NCI-H446 treated with DMSO at 0.1 percent for 48 hours (cell line): Measurements from ENCODE around the gene BLCAP.
A peak's percentile ranks its signal among the peaks of the same experiment; 100 is the strongest.
"Not testable (repeated sequence)": the region's sequence is repeated elsewhere in the genome, so short reads cannot be mapped to it uniquely, and the experiment has no call there.

Experiments
- DNase-seq: peaks from one replicate; lab custom pipeline; 2025; lab: John Stamatoyannopoulos, UW

BLCAP gene, protein sequence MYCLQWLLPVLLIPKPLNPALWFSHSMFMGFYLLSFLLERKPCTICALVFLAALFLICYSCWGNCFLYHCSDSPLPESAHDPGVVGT

DNA sequence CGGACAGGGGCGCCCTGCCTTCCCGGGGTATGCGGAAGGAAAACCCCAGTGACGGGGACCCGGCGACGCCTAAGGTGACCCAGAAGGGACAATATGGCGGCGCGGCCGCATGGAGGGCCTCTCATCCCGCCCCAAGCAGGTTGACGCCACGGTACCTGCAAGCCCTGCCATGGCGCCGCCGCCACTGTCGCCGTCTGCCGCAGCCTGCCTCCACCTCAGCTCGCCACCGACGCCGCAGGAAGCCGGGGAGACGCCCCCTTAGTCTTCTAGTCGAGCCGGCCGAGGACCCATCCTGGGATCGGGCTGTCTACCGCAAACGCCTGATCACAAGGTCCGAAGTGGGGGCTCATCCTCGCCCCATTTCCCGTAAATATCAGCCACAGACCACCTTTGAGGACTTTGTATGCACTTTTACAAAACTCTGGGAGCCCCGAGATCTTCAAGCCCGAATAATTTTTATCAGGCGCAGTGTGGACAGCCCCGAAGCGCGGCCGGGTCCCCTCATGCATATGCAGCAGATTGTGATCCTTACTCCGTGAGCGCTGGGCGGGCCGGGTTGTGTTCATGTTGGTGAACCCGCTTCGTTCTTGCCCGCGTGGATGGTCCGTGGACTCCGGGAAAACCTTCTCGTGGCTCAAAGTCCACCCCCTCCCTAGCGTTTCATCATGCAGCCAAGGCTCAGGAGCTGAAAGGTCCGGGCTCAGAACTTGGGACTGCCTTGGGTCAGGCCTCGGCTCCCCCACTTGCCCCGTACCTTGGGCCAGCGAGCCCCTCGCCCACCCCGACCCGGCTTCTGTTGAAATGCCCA, at the start of gene BLCAP:
Gene BLCAP (minus strand): TSS at position 239 of the 808 bp plus-strand sequence. CDS start 8,702 bp downstream, outside the sequence.
- DNase-seq: peak; percentile 75

DNA sequence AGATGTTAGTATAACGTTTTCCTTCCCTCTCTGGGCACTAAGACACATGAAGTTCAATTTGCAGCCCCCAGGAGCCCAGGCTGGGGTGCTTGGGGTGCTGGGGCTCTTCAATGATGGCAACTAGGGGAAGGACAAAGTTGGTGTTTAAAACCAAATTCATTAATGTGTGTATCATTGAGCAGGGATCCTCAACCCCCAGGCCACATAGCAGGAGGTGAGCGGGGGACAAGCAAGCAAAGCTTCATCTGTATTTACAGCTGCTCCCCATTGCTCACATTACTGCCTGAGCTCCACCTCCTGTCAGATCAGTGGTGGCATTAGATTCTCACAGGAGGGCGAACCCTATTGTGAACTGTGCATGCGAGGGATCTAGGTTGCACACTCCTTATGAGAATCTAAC, 49.8 kb upstream of the BLCAP start:
- DNase-seq: not testable (repeated sequence)

DNA sequence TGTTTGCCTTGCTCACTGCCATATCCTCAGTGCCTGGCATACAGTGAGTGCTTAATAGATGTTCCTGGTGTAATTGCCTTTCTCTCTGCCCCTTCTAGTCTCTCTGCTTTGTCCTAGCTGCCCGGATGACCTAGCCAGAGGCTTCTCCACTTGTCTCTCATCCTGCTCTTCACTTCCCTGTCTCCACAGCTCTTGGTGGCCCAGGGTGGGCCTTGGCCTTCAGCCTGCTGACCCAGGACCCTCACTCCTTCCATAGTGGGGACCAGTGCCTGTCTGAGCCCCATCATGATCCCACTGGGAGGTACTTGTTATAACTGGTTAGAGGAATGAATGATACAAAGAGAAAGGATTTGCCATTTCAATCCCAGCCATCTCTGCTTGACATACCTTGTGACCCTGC, 49.2 kb upstream of the BLCAP start:
- DNase-seq: no peak

DNA sequence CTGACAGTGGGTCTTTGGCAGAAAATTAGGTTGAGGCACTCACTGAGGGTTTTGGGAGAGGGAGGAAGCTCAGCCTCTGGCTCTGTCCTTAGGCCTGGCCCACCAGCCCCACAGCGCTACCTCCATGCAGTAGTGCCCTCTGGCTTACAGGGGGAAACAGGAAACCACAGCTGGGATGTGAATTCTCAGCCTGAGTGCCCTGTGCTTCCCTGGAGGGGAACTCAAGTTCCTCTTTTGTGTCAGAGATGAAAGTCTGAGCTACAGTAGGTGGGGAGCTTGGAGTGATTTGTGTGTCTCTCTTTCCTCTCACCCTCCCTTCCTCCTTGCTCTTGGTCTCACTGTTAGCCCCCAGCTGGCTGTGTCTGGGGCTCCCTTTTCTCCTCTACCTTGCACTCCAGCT, 48.2 kb upstream of the BLCAP start:
- DNase-seq: no peak

DNA sequence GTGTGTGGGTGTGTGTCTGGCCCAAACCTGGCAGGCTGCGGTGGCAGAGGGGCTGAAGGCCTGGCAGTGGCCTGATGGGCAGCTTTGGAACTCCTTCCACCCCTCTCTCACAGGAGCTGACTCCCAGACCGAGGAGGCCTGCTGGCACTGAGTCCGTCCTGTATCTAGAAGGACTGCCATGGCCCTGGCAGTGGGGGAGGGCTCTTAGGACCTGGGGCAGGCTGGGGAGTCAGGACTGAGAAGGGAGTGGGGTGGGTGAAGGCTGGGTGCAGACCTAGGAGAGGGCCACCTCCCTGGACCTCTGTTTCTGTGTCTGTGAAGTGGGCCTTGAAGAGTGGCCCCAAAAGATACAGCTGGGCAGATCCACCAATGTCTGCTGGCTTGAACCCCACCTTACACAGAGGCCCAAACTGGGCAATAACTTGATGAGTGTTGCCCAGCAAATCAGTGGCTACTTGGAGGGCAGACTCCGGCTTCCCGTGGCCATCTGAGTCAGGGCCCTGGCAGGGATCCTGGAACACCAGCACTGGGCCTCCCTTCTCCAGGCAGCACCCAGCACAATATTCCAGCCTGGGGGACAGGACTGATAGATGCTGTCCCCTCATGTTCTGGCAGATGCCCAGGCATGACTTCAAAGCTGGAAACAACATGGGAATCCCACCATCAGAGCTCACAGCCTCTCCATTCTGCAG, 46.7 kb upstream of the BLCAP start:
- DNase-seq: no peak

DNA sequence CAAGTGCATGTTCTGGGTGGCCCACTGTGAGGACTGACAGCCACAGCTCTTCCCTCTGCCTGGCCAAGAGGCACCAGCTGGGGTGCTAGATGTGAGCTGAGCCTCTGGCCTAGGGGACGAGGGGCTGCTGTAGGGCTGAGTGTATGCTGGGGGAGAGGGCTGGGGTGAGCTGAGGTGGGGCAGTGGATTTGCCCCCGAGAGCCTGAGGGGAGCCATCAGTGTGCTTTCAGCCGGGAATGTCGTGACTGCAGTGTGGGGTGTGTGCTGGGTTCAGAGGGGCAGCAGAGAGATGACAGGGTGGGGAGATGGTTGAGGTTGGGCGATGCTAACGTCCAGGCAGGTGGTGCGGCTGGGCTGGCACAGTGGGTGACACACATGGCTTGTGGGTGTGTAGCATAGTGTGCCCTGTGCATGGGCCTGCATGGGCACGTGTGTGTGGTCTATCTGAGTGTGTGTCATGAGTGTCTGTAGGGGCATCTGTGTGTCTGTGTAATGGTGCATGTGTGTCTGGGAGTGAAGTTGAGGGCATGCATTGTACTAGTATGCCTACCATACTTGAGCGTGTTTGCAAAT, 46.0 kb upstream of the BLCAP start:
- DNase-seq: no peak

DNA sequence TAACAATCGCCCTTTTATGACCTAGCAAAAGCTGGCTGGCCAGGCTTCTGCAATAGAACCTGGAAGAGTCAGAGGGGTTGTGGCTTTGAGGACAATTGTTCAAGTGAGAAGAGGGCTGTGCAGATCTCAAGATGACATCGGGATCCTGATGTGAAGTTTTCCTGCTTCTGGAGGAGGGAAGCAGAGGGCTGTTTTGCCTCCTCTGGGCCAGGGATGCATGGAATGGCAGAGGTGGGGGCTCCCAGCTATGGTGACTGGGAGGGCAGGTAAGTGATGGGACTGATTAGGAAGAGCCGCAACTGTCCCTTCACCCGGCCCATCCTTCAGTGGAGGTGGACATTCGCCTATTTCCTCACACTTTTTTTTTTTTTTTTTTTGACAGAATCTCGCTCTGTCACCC, 43.4 kb upstream of the BLCAP start:
- DNase-seq: no peak

DNA sequence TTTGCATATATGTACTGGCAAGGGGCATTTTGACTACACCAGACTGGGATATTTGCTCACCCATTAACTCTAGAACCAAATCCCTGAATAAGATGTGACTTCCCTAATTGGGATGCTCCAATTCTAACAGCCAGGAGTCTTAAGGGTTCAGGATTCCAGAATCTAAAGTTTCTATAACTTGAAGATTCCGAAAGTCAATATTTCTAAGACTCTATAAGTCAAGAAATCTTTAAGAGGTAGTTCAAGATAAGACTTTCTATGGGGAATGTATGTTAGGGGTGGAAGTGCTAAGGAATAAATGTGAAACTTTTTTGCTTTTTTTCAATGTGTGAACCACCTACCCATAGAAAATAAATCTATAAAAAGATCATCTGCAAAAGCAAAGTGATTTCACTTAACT, 42.7 kb upstream of the BLCAP start:
- no peak for DNase-seq

DNA sequence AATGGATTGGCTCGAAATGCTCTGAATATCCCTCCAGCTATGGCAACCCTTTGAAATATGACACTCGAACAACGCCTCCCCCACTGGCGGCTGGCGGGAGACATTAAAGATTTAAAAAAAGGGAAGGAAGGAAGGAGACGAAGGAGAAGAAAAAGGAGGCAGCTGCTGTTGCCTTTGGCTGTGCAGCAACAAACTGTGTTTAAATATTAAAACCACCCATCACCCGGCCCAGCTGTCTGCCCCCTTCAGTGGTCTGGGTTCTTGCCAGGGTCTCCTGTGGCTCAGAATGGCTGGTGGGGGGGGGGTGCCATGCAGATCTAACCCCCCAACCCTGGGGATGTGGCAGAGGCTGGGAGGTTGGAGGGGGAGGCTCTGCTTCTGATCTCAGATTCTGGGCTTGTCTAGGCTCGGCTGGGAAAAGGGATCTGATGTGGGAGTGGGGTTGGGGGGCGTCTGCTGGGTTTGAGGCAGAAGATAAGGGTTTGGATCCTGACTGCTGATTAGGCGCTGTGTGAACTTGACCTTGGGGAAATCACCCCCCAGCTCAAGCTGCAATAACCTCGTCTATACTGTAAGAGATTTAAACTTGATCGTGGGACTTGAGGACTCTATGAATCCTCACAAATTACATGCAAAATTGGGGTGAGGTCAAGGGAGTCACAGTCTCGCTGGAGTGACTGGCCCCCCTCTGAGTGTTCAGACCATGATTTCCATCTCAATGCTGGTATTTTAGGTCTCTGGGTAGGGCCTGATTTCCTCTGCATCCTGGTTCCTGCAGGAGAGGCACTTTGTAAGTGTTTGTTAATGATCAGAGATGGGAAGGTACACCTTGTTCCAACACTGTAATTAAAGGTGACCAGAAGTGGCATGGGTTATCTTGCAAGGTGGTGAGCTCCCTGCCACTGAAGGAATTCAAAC, 40.3 kb upstream of the BLCAP start:
- peak; percentile 20 for DNase-seq

DNA sequence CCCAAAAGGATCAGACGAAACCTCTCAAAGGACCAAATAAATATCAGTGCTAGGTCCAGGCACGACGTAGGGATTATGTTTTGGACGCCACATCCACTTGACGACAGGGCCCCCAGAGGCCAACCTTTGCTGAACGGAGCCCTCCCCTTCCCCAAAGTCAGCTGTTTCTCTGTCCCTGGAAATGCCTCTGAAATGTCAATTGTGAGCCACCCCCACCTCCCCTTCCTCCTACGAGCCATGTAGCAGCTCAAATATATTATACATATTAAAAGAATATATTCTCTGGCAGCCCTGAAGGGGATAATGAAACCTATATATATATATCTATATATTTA, 39.6 kb upstream of the BLCAP start:
- no peak for DNase-seq

DNA sequence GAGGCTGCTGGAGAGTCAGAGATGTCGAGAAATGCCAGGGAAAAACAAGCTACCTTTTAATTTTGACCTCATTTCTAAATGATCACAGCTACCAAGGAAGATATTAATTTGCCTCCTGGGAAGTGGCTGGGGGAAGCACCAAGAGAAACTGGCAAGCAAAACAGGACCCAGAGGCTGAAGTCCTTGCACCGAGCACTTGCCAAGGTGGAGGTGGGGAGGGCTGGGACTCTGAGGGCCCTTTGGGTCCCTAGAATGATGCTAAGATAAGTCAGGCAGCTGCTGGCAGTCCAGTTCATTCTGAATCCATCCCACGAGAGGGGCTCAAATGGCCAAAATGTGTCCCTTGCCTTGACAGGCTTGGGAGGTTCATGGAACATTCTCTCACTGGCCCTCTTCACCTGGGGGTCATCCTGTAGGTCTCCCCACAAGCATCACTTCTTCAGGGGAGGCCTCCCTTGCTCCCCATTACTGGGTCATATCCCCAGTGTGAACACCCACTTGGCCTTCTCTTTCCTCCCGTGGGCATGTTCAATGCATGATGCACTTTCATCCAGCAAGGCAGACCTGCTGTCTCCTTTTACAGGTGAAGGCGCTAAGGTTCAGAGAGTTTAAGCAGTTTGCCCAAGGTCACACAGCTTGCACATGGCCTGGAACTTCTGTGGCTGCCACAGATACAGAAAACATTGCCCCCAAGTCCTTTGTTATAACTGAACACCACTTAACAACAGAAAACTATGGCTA, 39.1 kb upstream of the BLCAP start:
- DNase-seq: no peak

DNA sequence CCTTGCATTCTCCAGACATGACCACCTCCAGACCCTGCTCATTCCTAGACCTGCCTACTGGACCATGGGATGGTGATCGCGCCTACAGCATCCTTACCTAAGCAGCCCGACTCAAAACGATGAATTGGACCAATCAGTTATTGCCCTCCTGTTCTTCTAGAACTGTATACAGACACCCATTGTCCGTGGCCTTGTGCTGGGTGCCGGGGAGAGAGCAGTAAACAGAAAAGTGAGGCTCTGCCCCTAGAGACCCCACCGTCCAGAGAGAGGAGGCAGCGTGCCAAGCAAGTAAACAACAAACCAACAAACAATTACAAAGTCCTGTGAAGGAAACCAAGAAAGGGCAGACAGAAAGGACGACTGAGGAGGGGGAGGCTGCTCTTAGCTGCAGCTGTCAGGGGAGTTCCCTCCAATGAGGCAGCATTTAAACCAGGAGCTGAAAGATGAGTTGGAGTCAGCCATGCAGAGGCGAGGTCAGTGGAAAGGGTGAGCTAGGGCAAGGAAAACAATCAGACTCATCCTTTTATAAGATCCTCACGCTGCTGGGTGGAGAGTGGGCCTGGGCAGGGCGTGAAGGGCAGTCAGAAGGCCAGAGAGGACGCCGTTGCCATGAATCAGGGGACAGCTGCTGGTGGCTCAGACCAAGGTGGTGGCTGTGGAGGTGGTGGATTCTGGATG, 37.6 kb upstream of the BLCAP start:
- DNase-seq: no peak

DNA sequence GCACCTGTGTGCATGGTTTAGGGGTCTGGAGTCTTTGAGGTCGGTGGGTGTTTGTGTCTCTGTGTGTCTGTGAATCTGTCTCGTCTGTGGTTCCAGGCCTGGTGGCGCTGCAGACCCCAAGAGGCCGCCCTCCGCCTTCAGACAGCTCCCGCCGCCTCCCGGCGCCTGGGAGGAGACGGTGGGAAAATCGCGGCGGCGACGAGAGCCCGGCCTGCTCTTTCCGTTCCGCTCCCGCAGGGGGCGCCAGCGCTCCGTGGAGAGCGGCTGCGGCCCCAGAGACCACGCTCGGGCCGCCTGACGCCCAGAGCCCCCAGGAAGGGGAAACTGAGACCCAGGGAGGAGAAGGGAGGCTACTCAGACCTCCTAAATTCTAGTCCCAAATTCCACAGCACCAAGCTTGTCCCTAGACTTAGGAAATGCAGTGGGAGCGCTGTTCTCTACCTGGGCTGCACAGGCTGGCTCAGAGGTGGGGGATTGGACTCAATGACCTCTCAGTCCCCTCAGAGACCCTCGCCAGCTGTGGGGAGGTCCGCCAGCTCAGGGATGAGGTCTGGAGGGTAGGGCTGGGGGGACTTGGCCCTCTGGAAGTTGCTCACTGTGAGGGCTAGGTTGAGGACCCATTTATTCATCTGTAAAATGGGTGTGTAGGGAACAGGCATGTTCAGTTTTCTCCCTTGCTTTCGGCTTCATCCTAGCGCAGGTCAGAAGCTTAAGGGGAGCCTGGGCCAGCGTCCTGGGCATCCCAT, 36.9 kb upstream of the BLCAP start:
- DNase-seq: no peak

DNA sequence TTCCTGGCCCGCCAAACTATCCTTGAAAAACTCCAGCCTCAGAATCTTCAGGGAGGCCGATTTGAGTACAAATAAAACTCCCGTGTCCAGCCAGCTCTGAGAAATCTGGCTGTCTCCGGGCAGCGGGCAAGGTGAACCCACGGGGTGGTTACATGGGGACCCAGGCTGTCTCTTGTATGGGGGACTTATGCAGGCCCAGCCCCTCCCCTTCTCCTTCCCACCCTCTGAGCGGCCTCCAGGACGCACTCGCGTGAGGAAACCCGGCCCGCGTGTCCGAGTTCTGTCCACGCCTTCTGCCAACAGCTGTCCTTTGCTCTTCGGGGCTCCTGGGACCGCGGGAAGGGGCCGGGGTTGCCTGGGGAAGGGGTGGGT, 36.3 kb upstream of the BLCAP start:
- DNase-seq: no peak

DNA sequence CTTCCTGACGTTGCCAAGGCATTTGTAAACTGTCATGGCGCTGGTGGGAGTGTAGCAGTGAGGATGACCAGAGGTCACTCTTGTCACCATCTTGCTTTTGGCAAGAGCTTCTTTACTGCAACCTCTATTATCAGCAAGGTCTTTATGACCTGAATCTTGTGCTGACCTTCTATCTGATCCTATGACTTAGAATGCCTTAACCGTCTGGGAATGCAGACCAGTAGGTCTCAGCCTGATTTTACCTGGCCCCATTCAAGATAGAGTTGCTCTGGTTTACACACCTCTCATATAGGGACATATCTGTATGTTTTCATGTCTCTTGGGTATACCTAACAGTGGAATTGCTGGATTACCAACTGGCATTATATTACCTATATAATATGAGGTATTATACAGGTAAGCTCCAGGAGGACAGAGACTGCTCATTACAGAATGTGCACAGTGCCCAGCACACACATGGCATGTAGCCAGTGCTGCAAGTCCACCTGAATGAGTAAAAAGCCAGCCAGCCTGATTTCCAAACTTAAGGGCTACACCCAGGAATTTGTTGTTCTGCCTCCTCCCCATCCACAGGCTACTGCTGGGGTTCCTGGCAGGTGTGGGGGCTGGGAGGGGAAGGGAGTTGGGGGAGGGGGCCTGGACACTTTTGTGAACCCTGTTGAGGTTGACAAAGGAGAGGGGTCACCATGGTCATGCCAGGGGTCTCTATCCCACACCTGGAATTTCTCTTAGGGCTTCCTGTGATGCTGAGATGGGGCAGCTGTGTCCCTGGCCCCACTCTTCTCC, 35.2 kb upstream of the BLCAP start:
- no peak for DNase-seq

DNA sequence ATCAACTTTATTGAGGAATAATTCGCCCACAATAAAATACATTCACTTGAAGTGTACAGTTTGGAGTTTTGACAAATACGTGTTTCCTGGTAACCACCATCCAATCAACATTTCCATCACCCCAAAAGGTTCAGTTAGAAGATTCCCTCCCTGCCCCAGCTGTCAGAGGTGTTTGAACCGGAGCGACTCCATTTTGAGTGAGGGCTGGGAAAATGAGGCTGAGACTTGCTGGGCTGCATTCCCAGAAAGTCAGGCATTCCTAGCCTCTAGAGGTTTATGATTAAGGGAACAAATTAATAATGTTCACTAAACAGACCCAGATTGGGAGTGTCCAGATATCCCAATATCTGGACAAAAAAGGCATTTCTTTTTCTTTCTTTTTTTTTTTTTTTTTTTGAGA, 33.0 kb upstream of the BLCAP start:
- no peak for DNase-seq

DNA sequence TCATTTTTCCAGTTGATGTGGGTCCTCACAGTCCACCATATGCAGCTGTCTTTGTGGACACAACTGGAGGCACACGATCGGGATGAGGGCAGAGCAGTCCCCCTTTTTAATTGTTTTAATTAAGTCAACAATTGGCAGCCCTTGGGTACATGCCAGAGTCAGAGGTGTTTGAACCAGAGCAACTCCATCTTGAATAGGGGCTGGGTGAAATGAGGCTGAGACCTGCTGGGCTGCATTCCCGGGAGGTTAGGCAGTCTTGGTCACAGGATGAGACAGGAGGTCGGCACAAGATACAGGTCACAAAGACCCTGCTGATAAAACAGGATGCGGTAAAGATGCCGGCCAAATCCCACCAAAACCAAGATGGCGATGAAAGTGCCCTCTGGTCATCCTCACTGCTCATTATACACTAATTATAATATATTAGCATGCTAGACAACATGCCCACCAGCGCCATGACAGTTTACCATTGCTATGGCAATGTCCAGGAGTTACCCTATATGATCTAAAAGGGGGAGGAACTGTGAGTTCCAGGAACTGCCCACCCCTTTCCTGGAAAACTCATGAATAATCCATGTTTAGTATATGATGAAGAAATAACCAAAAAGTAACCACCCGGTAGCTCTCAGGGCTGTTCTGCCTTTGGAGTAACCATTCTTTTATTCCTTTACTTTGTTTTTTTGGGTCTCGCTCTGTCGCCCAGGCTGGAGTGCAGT, 31.8 kb upstream of the BLCAP start:
- no peak for DNase-seq

DNA sequence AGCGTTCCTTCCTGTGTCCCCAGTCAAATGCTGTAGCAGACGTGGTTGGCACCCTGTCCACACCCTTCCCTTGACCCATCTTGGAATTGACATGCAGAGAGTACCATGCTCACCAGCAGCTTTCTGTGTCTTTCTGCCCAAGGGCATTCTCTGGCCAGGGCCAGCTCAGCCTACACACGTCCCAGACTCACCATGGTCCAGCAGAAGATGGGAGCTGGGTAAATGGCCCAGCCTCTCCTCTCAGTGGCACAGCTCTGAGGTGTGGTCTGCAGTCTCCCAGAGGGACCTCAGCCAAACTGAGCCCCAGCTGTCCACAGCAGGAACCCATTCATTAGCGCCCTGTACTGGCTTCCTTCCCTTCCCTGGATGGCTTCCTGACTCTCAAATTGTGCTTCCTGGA, 31.1 kb upstream of the BLCAP start:
- DNase-seq: no peak

DNA sequence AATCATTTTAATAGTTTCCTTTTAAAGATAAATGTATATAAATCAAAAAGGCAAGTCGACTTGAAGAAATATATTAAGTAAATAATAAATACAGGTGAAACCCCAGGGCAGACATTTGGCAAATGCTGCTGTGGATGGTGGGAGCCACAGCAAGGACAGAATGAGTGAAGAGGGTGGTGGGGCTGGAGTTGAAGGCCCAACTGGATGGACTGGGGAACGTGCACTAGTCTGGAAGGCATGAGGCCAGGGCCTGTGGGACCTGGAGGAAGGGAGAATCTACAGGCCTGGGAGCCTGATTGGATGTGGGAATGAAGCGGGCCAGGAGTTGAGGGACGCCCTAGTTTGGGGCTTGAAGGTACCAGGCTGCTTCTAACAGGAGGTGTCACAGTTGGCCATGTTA, 30.6 kb upstream of the BLCAP start:
- DNase-seq: no peak
